HG03060 (cell line): ENCODE results near the gene COL1A1.

Experiments
- ATAC-seq: cut with Tn5 transposase; IDR thresholded peaks from one replicate; pipeline ENCODE4 v1.9.1; 2021; ENCODE audit warnings: low read depth, moderate number of reproducible peaks; ENCODE audit not compliant: unreplicated experiment

COL1A1 gene

DNA sequence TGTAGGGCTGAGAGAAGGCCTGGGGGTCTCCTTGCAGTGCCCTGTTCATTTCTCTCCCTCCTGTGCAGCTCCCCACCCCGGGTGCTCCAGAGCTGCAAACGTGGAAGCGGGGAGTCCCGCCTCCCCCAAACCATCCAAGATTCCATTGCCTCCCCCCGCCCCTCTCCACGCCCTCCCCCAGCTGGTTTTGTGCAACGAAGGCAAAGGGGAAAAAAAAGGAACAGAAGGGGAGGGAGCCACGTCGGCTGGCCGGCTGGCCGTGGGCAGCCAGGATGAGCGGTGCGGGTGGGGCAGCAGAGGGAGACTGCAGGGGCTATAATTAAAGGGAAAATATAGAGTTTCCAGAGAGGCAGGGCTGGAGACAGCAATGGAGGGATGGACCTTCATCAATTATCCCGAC lies 1.7 kb upstream of the COL1A1 start:
- no peak for ATAC-seq

- no peak for ATAC-seq
Observed at GRCh38 chr17:50200457-50201275, 765 bp downstream of the COL1A1 start.

GRCh38 chr17:50199803-50200456 lies 1.5 kb downstream of the COL1A1 start:
- no peak for ATAC-seq

DNA sequence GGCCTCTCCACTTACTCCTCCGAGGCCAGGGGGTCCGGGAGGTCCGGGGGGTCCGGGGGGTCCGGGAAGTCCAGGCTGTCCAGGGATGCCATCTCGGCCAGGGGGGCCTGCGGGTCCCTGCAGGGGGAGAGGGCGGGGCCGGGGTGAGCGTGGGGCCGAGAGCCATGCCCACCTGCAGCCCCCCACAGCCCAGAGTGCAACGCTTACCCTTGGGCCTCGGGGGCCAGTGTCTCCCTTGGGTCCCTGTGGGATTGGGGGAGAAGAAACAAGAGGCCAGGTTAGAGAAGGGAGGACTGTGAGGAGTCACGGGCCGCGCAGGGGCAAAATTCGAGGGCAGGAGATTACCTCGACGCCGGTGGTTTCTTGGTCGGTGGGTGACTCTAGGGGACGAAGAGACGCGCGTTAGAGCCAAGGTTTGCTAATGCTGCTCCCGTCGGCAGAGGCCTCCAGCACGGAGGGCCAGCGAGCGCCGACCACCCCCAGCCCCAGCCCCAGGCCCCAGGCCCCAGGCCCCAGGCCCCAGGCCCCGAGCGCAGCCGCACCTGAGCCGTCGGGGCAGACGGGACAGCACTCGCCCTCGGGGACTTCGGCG lies 2.1 kb downstream of the COL1A1 start:
- no peak for ATAC-seq

DNA sequence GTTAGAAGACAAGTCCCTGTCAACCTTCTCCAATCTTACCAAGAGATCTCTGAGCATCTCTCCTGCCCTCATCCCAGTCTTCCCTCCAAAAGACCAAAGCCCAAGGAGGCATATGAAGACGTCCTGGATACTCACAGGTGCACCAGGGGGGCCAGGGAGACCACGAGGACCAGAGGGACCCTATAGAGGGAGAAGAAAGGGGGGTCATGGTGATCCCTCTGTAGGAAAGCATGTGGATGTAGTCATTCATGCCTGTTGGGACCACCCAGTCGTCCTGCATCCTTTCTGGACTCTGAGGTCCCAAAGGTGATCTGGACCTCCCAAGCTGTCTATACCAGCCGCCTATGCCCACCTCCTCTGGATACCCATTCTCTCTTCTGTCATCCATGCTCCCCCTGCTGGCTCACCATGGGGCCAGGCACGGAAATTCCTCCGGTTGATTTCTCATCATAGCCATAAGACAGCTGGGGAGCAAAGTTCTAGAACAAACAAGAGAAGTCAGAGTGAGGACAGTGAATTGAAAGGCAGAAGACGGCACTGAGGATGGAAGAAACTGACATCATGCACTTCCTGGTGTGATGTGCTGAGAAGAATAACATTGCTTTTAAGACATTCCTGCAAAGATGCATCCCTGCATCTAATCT lies 3.3 kb downstream of the COL1A1 start:
- ATAC-seq, result no peak

GRCh38 chr17:50196826-50197225 lies 4.6 kb downstream of the COL1A1 start:
- ATAC-seq, result no peak

DNA sequence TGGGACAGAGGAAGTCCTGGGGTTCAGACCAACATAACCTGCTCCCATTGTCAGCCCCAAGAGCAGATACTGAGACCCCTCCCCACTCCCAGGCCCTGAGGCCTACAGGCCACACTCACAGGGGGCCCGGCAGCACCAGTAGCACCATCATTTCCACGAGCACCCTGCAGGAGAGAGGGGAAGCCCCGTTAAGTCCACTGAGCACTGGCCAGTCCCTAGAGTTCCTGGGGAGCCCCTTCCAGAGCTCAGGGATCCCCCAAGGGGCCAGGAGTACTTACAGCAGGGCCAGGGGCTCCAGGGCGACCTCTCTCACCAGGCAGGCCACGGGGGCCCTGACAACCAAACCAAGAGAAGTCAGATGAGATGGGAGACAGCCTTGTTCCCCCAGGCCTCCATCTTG lies 5.4 kb downstream of the COL1A1 start:
- no peak for ATAC-seq

GRCh38 chr17:50194934-50195865 lies 6.2 kb downstream of the COL1A1 start:
- no peak for ATAC-seq

DNA sequence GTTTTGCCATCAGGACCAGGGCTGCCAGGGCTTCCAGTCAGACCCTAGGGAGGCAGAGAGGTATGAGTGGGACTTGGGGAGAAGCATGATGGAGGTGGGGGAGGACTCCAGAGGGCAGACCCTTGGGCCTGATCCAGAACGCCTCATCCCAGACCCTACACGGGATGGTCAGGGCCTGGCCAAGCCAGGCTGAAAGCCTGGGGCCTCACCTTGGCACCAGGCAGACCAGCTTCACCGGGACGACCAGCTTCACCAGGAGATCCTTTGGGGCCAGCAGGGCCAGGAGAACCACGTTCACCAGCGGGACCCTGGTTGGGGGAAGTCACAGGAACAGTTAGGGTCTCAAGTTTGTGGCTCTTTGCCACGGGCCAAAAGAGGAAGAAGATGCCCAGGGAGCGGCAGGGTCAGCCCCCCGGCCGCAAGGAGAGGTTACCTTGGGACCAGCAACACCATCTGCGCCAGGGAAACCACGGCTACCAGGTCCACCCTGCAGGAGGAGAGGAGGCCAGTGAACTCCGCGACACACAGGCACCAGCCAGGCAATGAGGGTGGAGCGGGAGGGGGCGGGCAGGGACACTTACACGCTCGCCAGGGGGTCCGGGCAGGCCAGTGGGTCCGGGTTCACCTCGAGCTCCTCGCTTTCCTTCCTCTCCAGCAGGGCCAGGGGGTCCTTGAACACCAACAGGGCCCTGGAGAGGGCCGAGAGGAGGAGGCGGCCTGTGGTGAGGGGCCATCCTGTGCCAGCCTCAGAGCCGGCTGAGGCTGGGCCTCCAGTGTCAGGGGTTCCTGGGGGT lies 7.1 kb downstream of the COL1A1 start:
- ATAC-seq, result no peak

DNA sequence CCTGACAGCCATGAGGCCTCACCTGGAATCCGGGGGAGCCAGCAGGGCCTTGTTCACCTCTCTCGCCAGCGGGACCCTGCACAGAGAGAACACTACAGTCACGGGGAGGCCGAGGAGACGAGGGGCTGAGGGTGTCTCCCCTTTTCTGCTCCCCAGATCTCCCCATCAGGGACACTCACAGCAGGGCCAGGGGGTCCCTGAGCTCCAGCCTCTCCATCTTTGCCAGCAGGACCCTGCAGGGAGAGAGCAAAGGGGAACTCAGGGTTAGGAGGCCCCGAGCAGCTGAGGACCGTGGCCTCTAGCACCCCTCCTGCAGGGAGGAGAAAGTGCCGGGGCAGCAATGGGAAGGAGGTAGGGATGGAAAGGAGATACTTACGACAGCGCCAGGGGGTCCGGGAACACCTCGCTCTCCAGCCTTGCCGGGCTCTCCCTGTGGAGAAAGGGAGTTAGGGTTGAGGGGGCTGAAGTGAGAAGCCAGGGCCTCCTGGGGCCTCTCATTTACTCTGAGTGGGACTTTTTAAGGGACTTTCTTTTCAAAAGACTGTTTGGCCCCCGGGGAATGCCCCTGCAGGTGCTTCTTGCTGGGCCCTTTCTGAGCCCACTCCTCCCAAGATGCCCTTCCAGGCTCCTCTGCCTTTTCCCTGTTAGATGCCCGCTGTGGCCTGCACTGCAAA lies 8.7 kb downstream of the COL1A1 start:
- no peak for ATAC-seq

DNA sequence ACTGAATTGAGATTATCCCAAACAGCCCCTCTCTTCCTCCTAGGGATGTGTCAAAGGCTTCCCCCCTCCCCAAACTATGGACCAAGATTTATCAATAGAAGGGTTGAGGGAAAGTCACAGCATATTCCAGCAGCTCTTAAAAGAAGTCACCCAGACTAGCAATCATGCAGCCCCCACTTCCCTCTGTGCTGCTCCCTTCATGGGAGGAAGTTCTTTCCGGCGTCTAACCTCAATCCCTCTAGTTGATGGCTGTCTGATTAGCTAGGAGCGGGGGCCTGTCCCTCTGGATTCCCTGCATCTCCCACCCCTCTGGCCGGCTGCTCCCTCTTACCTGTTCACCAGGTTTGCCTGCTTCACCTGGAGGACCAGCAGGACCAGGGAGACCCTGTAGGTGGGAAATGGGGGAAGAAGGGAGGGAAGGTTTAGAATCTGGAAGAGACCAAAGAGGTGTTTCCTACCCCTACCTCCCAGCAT lies 9.2 kb downstream of the COL1A1 start:
- no peak for ATAC-seq

- no peak for ATAC-seq
Observed at GRCh38 chr17:50191359-50192143, 9.9 kb downstream of the COL1A1 start.

- no peak for ATAC-seq
Observed at GRCh38 chr17:50190603-50191358, 10.7 kb downstream of the COL1A1 start.

DNA sequence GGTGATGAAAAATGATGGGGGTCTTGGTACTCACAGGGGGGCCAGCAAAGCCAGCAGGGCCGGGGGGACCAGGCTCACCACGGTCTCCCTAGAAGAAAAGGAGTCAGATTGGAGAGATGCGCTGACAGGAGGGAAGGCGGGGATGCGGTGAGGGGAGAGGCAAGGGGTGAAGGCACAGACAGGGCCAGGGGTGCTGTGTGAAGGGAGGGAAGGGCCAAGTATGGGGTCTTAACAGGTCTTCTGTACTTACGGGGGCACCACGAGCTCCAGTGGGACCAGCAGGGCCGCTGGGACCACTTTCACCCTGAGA lies 11.2 kb downstream of the COL1A1 start:
- ATAC-seq, result no peak

DNA sequence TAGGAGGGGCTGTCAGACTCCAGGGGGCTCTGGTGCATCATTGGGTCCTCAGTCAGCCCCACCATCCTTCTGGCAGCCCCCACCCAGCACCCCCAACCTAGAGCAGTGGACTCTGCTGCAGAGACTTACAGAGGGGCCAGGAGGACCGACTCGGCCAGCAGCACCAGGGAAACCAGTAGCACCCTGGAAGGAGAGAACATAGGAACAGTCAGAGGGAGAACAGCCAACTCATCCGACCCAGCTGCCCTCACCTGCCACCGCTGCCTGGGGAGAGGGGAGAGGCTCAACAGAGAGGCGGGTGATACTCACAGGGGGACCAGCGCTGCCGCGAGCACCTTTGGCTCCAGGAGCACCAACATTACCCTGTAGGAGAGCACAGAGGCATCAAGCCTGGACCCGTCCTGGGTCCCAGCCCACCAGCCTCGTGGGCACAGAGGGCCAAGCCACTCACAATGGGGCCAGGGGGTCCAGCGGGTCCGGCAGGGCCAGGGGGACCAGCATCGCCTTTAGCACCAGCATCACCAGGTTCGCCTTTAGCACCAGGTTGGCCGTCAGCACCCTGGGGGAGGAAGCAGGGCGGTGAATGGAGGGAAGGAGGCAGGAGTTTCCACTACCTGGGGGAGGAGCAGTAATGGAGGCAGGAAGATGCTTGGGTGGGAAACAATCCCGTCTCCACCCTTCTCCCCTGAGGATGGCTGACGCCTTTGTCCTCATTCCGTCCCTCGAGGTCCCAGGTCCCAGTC lies 11.7 kb downstream of the COL1A1 start:
- ATAC-seq, result no peak

DNA sequence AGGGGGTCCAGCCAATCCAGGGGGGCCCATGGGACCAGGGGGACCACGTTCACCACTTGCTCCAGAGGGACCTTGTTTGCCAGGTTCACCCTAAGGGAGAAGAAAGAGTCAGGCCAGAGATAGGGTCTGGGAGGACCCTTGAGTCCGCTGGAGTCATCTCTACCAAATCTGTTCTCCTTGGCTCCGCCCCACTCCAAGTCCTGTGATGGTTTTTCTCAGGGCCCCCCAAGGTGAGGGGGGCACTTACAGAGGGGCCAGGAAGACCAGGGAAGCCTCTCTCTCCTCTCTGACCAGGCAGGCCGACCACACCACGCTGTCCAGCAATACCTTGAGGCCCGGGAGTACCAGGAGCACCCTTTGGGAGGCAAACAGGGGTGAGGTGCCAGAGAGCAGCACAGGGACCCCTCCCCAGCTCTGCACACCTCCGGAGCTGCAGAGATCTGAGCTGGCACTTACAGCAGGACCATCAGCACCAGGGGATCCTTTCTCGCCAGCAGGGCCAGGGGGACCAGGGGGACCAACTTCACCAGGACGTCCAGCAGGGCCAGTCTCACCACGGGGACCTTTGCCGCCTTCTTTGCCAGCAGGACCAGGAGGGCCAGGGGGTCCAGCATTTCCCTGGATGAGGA lies 12.4 kb downstream of the COL1A1 start:
- ATAC-seq, result no peak
